ENCODE data around the gene TRIM29.

TRIM29 gene

DNA sequence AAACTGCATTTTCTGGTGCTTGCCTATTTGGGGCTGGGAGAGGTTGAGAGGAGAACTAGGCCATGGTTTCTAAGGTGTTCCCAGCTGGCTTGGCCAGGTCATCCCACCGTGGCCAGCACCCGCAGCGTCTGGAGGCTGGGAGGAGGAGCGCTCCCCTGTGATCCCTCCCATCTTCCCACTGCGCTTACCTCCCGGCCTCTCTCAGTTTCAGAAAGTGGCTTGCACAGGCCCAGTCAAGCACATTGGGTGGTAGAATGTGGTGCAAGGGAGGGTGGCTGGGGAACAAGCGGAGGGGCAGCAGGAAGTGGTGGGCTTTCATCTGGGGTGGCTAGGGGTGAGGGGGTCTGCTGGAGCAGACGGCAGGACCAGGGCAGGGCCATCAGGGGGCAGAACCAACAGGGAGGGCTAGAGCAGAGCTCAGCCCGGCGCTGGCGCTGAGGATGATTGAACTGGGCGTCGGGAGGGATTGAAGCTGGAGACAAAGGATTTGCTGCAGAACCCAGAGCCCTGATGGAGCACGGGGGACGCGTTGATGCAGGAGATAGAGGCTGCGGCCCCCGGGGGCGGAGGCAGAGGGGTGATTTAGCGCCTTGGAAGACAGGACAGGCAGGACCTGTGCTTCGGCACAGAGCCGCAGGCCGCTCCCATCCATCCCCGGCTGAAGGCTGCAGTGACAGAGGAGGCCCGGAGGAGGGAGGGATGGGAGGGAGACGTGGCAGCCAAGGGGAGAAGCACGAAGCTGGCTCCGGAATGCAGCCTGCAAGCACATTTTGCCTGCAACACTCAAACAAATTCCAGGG is 76.0 kb downstream of the TRIM29 start:
- DNase-seq (ENCODE audit: low spot score): no peak

Data from NAMALWA (cell line).